ENCODE results near the gene LRP1-AS. TPM values are rescaled to one million over a fixed set of nuclear protein-coding genes. Genes with fewer than 3 reads are reported as not detected.

LRP1-AS gene
- total RNA-seq, 1 donor from 2014 or later = 0.46 TPM

DNA sequence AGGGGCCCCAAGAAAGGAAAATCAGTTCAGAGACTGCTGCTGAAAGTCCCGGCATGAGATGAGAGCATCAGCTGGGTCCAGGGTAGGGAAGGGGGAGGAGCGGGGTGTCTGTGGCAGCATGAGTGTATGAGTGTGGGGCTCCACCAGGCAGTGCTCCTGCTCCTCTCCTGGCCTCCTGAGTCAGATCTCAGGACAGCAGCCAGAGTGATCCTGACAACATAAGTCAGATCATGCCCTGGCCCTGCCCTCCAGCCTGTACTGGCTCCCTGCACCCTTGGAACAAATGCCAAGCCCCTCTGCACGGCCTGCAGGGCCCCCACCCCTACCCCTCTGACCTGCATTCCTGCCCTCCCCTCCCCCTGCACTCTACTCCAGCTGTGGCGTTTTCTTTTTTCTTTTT lies 24.2 kb upstream of the LRP1-AS start:
- H3K27me3 Mint-ChIP-seq (ENCODE audit: unreplicated experiment) = peaks cover 28% of the 10 kb centered on the region
- no peak for DNase-seq (ENCODE audit: low spot score)
- H3K36me3 Mint-ChIP-seq (ENCODE audit: low read depth, unreplicated experiment) = peaks cover 4% of the 10 kb centered on the region
- H3K9me3 Mint-ChIP-seq (ENCODE audit: unreplicated experiment) = no peaks in the 10 kb centered on the region
- peaks cover 3% of the 10 kb centered on the region for H3K4me1 Mint-ChIP-seq (ENCODE audit: unreplicated experiment)
- H3K4me3 Mint-ChIP-seq (ENCODE audit: unreplicated experiment) = no peak overlapping the region
- H3K27ac Mint-ChIP-seq (ENCODE audit: unreplicated experiment) = no peak overlapping the region
- TF ChIP-seq, protein P1, sequence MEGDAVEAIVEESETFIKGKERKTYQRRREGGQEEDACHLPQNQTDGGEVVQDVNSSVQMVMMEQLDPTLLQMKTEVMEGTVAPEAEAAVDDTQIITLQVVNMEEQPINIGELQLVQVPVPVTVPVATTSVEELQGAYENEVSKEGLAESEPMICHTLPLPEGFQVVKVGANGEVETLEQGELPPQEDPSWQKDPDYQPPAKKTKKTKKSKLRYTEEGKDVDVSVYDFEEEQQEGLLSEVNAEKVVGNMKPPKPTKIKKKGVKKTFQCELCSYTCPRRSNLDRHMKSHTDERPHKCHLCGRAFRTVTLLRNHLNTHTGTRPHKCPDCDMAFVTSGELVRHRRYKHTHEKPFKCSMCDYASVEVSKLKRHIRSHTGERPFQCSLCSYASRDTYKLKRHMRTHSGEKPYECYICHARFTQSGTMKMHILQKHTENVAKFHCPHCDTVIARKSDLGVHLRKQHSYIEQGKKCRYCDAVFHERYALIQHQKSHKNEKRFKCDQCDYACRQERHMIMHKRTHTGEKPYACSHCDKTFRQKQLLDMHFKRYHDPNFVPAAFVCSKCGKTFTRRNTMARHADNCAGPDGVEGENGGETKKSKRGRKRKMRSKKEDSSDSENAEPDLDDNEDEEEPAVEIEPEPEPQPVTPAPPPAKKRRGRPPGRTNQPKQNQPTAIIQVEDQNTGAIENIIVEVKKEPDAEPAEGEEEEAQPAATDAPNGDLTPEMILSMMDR (IDR thresholded peaks at IDR 0.05; ENCODE audit: unreplicated experiment) = no peak

DNA sequence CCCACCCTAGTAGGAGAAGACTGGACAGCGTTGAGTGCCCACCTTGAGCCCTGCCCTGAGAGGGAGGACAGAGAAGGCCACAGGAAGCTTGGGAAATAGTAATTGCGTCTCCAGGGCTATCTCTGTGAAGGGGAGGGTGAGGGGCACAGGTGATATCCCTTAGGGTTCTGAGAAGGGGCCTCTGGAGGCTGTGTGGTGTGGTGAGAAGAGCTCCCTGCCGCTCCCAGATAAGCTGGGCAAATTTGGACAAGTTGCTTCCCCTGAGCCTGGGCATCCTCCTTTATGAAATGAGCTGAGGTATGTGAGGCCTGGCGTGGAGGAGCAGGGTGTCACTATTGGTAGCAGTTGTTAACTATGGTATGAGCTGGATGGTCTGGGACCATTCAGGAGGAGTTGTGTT lies 23.5 kb upstream of the LRP1-AS start:
- H3K4me1 Mint-ChIP-seq (ENCODE audit: unreplicated experiment) = peaks cover 3% of the 10 kb centered on the region
- H3K9me3 Mint-ChIP-seq (ENCODE audit: unreplicated experiment) = no peaks in the 10 kb centered on the region
- no peak overlapping the region for H3K27ac Mint-ChIP-seq (ENCODE audit: unreplicated experiment)
- peaks cover 29% of the 10 kb centered on the region for H3K27me3 Mint-ChIP-seq (ENCODE audit: unreplicated experiment)
- TF ChIP-seq, protein P1 (IDR thresholded peaks at IDR 0.05; ENCODE audit: unreplicated experiment) = no peak
- DNase-seq (ENCODE audit: low spot score) = no peak
- H3K36me3 Mint-ChIP-seq (ENCODE audit: low read depth, unreplicated experiment) = peaks cover 10% of the 10 kb centered on the region
- no peak overlapping the region for H3K4me3 Mint-ChIP-seq (ENCODE audit: unreplicated experiment)

DNA sequence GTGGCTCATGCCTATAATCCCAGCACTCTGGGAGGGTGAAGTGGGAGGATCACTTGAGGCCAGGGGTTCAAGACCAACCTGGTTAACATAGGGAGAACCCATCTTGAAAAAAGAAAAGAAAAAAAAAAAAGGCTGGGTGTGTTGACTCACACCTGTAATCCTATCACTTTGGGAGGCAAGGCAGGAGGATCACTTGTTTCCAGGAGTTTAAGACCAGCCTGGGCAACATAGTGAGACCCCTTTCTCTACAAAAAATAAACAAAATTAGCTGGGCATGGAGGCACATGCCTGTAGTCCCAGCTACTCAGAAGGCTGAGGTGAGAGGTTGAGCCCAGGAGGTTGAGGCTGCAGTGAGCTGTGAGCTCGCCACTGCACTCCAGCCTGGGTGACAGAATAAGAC lies 23.0 kb upstream of the LRP1-AS start:
- DNase-seq (ENCODE audit: low spot score) = no peak
- peaks cover 3% of the 10 kb centered on the region for H3K4me1 Mint-ChIP-seq (ENCODE audit: unreplicated experiment)
- H3K36me3 Mint-ChIP-seq (ENCODE audit: low read depth, unreplicated experiment) = peaks cover 10% of the 10 kb centered on the region
- H3K27ac Mint-ChIP-seq (ENCODE audit: unreplicated experiment) = no peak overlapping the region
- peaks cover 26% of the 10 kb centered on the region for H3K27me3 Mint-ChIP-seq (ENCODE audit: unreplicated experiment)
- no peak overlapping the region for H3K4me3 Mint-ChIP-seq (ENCODE audit: unreplicated experiment)
- TF ChIP-seq, protein P1 (IDR thresholded peaks at IDR 0.05; ENCODE audit: unreplicated experiment) = no peak
- no peaks in the 10 kb centered on the region for H3K9me3 Mint-ChIP-seq (ENCODE audit: unreplicated experiment)

DNA sequence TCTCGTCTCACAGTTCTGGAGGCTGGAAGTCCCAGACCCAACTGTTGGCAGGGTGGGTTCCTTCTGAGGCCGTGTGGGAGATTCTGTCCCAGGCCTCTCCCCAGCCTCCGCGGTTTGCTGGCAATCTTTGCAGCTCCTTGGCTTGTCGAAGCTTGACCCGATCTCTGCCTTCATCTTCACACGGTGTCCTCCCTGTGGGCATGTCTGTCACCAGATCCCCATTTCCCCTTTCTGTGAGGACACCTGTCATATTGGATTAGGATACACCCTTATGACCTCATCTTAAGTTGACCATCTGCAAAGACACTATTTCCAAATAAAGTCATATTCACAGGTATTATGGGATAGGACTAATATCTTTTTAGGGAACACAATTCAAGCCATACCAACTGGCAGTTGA lies 22.6 kb upstream of the LRP1-AS start:
- DNase-seq (ENCODE audit: low spot score) = no peak
- TF ChIP-seq, protein P1 (IDR thresholded peaks at IDR 0.05; ENCODE audit: unreplicated experiment) = no peak
- Mint-ChIP-seq H3K4me1 (ENCODE audit: unreplicated experiment) (peaks cover 3% of the 10 kb centered on the region), H3K27ac (ENCODE audit: unreplicated experiment) (no peak overlapping the region), H3K27me3 (ENCODE audit: unreplicated experiment) (peaks cover 31% of the 10 kb centered on the region), H3K9me3 (ENCODE audit: unreplicated experiment) (no peaks in the 10 kb centered on the region), H3K36me3 (ENCODE audit: low read depth, unreplicated experiment) (peaks cover 10% of the 10 kb centered on the region), H3K4me3 (ENCODE audit: unreplicated experiment) (no peak overlapping the region)

DNA sequence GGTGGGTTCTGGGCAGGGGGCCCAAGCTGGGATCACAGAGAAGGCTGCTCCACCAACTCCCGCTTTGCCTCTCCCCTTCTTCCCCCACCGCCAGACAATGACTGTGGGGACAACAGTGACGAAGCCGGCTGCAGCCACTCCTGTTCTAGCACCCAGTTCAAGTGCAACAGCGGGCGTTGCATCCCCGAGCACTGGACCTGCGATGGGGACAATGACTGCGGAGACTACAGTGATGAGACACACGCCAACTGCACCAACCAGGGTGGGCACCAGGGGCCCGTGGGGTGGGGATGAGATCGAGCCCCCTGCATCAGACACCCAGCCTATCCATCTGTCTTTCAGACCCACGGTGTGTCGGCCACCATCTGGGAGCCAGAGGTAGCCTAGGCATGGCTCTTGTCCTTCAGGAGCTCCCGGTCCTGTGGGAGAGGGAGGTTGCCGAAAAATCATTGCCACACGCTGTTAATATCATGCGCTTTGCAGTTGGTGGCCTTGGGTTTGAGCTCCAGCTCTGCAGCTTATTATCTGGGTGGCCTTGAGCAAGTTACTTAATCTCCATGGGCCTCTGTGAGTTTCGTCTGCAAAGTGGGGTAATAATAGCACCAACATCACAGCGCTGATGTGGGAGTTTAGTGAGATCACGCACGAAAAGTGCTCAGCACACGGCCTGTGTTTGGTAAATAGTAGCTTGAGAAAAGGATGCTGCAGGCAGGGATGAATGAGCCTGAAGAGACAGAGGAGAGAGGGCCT lies 21.8 kb upstream of the LRP1-AS start:
- Mint-ChIP-seq H3K36me3 (ENCODE audit: low read depth, unreplicated experiment) (peaks cover 5% of the 10 kb centered on the region), H3K27me3 (ENCODE audit: unreplicated experiment) (peaks cover 35% of the 10 kb centered on the region), H3K4me1 (ENCODE audit: unreplicated experiment) (peaks cover 3% of the 10 kb centered on the region), H3K27ac (ENCODE audit: unreplicated experiment) (no peak overlapping the region), H3K9me3 (ENCODE audit: unreplicated experiment) (no peaks in the 10 kb centered on the region), H3K4me3 (ENCODE audit: unreplicated experiment) (no peak overlapping the region)
- DNase-seq (ENCODE audit: low spot score) = no peak
- TF ChIP-seq, protein P1 (IDR thresholded peaks at IDR 0.05; ENCODE audit: unreplicated experiment) = no peak

Data from endothelial cell (in vitro differentiated cells).